HG03565 (cell line): Measurements from ENCODE around the gene SFT2D2.
A peak's percentile ranks its signal among the peaks of the same experiment; 100 is the strongest.
"Not testable (repeated sequence)": the region's sequence is repeated elsewhere in the genome, so short reads cannot be mapped to it uniquely, and the experiment has no call there.

ENCODE experiments used
- ATAC-seq: cut with Tn5 transposase; IDR thresholded peaks from one replicate; pipeline ENCODE4 v1.9.1; 2021; ENCODE audit warnings: mild to moderate bottlenecking, moderate library complexity; ENCODE audit not compliant: unreplicated experiment

Gene SFT2D2

GRCh38 chr1:168225476-168226190 is at the start of gene SFT2D2:
Gene SFT2D2 (plus strand): TSS chr1:168226004. CDS start chr1:168226080, 76 bp downstream.
- peak; percentile 51 for ATAC-seq

GRCh38 chr1:168178227-168178637 is 47.6 kb upstream of the SFT2D2 start:
- no peak for ATAC-seq

GRCh38 chr1:168178638-168179437 is 47.0 kb upstream of the SFT2D2 start, which contains the start of gene TIPRL:
Gene TIPRL (plus strand): TSS chr1:168178962. CDS start chr1:168179078, 116 bp downstream.
- ATAC-seq = peak; percentile 87

GRCh38 chr1:168179438-168180147 is 46.2 kb upstream of the SFT2D2 start:
- no peak for ATAC-seq

- no peak for ATAC-seq
These were observed 45.7 kb upstream of the SFT2D2 start for GRCh38 chr1:168180148-168180524.

- ATAC-seq = not testable (repeated sequence)
These were observed 44.6 kb upstream of the SFT2D2 start for GRCh38 chr1:168181063-168181720.

- ATAC-seq = no peak
These were observed 38.6 kb upstream of the SFT2D2 start for GRCh38 chr1:168187177-168187576.

- ATAC-seq = no peak
These were observed 35.4 kb upstream of the SFT2D2 start for GRCh38 chr1:168190403-168190802.

- ATAC-seq = no peak
These were observed 30.3 kb upstream of the SFT2D2 start for GRCh38 chr1:168195199-168196135.

- no peak for ATAC-seq
These were observed 26.7 kb upstream of the SFT2D2 start for GRCh38 chr1:168199056-168199455.

- ATAC-seq = no peak
These were observed 22.7 kb upstream of the SFT2D2 start for GRCh38 chr1:168202941-168203654.

GRCh38 chr1:168206111-168206510 is 19.7 kb upstream of the SFT2D2 start:
- no peak for ATAC-seq

- not testable (repeated sequence) for ATAC-seq
These were observed 18.1 kb upstream of the SFT2D2 start for GRCh38 chr1:168207673-168208072.

- ATAC-seq = no peak
These were observed 15.5 kb upstream of the SFT2D2 start for GRCh38 chr1:168210312-168210711.

- ATAC-seq = no peak
These were observed 12.5 kb upstream of the SFT2D2 start for GRCh38 chr1:168213349-168213748.

- no peak for ATAC-seq
These were observed 9.6 kb upstream of the SFT2D2 start for GRCh38 chr1:168216171-168216570.

- ATAC-seq = no peak
These were observed 8.1 kb upstream of the SFT2D2 start for GRCh38 chr1:168217664-168218063.

- no peak for ATAC-seq
These were observed 7.1 kb upstream of the SFT2D2 start for GRCh38 chr1:168218658-168219057.

GRCh38 chr1:168220470-168220871 is 5.3 kb upstream of the SFT2D2 start:
- no peak for ATAC-seq
